ENCODE measurements around the gene ZNF529.

- TF ChIP-seq EZH2 (IDR thresholded peaks at IDR 0.05; ENCODE audit: low read depth), result no peak
- no peak for TF ChIP-seq CTCF (conservative IDR thresholded peaks at IDR 0.05)
These were observed 64.8 kb downstream of the ZNF529 start for GRCh38 chr19:36508325-36508724.
